GM15510 (cell line): ENCODE data around the gene MLYCD.

ENCODE experiments used
- POLR2A ChIP-seq: IDR thresholded peaks from 3 replicates; pipeline ENCODE4 v1.6.1; 2011; ENCODE audit warnings: borderline replicate concordance; ENCODE audit not compliant: insufficient read length; ENCODE audit errors: extremely low read depth

MLYCD gene

GRCh38 chr16:83887080-83887479 is 11.8 kb upstream of the MLYCD start:
- TF ChIP-seq POLR2A = no peak

DNA sequence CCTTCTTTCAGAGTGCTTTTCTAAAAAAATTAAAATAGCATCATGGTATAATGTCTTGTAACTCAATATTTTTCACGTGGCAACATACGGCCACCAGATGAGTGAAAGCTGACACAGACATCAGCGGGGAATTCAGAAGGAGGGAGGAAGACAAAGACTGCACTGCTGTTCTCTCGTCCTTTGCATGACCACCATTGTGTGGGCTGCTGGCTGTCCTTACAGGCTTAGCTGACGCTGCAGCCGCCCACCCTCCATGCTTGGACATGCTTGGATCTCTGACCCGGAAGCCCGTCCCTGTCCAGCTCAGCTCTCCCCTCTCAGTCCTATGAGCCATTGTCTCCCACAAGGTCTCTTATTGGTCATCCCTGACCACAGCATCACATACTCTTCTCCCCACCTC is 11.4 kb upstream of the MLYCD start:
- no peak for TF ChIP-seq POLR2A

GRCh38 chr16:83888672-83889044 is 10.3 kb upstream of the MLYCD start:
- TF ChIP-seq POLR2A = no peak

- TF ChIP-seq POLR2A = no peak
Observed at GRCh38 chr16:83890359-83890758, 8.6 kb upstream of the MLYCD start.

DNA sequence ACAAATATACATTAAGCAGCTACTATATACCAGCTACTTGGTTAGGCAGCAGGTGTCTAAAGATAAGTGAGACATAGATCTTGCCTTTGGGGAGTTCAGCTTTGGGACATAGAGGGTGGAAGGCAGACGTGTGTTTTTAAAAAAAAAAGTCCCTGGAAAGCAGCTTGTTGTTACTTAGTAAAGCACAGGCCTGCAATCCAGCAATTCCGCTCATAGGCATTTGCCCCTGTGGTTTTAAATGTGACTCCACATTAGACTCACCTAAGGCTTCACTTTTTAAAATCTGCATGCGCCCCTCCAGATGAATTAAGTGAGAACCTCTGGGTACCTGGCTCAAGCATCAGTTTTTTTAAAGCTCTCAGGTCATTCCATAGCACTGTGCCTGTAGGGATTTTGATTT is 7.2 kb upstream of the MLYCD start:
- TF ChIP-seq POLR2A = no peak

- TF ChIP-seq POLR2A = no peak
Observed at GRCh38 chr16:83895243-83895642, 3.7 kb upstream of the MLYCD start.

DNA sequence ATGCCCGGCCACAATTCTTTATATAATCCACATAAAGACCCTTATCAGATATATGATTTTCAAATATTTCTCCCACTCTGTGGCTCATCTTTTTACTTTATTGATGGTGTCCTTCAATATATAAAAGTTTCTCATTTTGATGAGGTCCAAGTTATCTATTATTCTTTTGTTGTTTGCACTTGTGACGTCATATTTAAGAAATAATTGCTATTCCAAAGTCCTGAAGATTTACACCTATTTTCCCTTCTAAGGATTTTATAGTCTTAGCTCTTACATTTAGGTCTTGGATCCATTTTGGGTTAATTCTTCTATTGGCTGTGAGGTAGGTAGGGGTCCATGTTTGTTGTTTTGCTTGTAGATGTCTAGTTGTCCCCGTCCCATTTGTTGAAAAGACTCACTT is 3.0 kb upstream of the MLYCD start:
- no peak for TF ChIP-seq POLR2A

DNA sequence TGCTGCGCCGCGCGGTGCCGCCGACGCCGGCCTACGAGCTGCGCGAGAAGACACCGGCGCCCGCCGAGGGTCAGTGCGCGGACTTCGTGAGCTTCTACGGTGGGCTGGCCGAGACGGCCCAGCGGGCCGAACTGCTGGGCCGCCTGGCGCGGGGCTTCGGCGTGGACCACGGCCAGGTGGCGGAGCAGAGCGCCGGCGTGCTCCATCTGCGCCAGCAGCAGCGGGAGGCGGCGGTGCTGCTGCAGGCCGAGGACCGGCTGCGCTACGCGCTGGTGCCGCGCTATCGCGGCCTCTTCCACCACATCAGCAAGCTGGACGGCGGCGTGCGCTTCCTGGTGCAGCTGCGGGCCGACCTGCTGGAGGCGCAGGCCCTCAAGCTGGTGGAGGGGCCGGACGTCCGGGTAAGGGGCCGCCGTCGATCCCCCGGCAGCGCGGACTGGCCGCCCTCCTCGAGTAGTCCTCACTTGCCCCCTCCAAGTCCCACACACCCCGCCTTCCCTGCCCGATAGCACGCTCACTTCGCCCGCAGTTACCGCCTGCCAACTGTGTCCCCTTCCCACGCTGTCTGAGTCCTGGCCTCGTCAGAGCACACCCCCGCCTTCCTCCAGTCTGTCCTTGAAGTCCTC is 470 bp downstream of the MLYCD start:
- TF ChIP-seq POLR2A = no peak

DNA sequence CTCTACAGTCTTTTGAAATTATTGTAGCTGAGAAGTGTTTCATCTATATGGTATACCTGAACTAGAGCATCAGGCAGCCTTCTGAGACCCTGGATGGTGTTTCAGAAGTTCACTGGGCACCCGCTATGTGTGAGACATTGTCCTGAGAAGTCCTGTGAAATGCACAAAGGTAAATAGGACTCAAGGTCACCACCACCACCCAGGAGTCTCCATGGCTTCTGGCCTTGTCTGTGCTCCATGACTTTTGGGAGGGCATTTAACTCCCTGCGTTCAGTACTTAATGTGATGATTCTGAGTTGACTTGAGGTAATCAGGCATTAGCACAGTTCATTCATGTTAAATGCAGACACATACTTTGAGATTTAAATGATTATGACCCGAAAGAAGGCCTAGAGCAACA is 1.1 kb downstream of the MLYCD start:
- no peak for TF ChIP-seq POLR2A

- TF ChIP-seq POLR2A = no peak
Observed at GRCh38 chr16:83900571-83900970, 1.7 kb downstream of the MLYCD start.

GRCh38 chr16:83901101-83901500 is 2.2 kb downstream of the MLYCD start:
- TF ChIP-seq POLR2A = no peak

DNA sequence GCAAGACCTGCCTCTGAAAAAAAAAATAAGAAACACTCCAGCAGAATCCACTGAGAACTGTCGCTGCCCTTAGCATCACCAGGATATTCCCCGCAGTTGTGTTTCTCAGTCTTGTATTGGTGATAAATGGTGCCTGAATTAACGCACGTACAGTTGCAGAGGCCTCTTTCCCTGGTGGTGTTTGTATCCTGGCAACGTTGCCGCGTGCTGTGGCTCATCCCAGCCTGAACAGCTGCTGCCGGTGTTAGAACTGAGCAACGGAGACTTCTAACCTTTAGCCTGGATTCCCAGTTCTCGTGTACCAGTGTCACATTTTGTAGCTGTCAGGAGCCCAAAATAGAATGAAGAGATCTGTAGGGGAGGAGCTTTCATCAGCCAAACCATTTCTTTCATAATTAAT is 4.8 kb downstream of the MLYCD start:
- no peak for TF ChIP-seq POLR2A

DNA sequence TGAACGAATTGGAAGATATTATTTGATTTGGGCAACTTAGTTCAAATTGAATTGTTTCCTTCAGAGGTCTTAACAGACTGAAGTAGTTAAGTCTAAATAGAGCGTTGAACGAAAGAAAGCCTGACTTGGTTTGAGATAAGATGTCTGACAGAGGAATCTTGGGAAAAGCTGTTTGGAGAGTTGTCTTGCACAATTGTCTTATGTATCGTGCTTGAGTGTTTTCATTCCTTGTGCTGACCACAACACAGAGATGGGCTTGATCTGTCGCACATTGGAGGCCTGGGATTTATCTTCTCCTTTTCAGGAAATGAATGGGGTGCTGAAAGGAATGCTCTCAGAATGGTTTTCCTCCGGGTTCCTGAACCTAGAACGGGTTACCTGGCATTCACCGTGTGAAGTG is 7.8 kb downstream of the MLYCD start:
- no peak for TF ChIP-seq POLR2A

DNA sequence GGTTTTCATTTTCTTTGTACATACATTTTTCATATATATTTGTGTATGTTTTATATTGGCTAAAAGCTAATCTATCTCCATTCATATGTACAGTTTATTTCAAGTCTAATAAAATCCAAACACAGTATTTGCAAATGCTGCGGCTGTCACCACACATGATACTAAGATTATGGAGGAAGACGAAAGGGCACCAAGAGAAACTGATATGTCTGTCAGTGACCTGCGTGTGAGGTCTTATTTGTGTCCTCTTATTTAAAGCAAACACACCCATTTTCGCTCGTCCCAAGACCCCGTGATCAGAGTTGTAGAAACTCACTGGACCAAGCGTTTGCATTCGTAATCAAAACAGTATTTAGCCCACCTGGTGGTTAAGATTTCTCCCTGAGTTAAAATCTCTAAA is 8.2 kb downstream of the MLYCD start:
- no peak for TF ChIP-seq POLR2A

DNA sequence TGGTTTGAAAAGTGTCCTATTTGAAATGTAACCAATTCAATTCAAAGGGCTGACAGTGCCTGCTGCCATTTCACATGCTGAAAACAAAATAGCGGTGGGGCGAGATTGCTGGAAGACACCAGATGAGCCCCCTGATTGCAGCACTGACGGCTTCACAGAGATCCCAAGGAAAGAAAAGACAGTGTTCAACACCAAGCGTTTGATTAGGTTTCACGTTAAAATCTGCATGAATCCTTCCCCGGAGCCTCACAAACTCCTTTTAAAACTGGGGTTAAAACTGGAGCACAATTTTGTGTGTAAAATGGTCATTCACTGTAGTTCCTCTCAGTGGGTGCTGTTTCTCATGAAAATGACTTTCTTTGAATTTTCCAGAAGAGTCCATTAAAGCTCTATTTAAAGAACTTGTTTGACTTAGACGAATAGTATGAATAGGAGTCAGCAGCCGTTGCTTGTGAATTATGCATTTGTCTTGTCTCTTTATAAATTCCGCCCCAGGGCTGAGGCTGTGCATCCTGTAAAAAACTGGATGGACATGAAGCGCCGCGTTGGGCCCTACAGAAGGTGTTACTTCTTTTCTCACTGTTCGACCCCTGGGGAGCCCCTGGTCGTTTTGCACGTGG is 8.8 kb downstream of the MLYCD start:
- TF ChIP-seq POLR2A = no peak

DNA sequence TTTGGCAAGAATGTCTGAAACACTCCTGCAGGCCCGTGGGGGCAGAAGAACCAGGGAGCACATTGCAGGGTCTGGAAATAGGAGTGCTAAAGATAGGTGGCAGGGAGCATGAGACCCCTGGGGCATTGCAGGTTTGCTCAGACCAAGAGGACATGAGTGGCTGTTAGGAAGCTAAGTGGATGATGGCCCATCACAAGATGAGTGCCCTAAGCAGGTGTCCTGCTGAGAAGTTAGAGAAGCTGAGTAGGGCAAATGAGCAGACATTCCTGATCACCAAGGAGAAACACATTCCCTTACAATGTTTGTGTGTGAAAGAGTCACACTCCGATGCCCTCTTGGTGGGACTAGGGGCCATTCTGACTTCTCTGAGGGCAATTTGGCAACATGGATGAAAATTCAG is 9.9 kb downstream of the MLYCD start:
- no peak for TF ChIP-seq POLR2A

- no peak for TF ChIP-seq POLR2A
Observed at GRCh38 chr16:83911290-83911689, 12.4 kb downstream of the MLYCD start.

- TF ChIP-seq POLR2A = no peak
Observed at GRCh38 chr16:83912519-83913244, 13.8 kb downstream of the MLYCD start.
